Gastrocnemius medialis (tissue), 4 donors: Measurements from ENCODE around the gene PRSS16. TPM values are rescaled to one million over a fixed set of nuclear protein-coding genes. Genes with fewer than 3 reads are reported as not detected.

Experiments
- ATAC-seq, 2 donors: fragments of 150-250 bp; one replicate each; pipeline ENCODE4 v1.9.1; 2016
- DNase-seq, 2 donors: peaks; one replicate each; pipeline ENCODE4 v3.0.0-alpha.2; 2019
- H3K27ac ChIP-seq, 4 donors: fragments of 200-600 bp; sonication (generic); 1 replicate in 1 of 4; 2 replicates in 3 of 4; pipeline ENCODE4 v1.5.1; 2016 to 2018; ENCODE audit warnings: mild to moderate bottlenecking in 2 of 4, moderate library complexity in 1 of 4
- H3K27me3 ChIP-seq, 3 donors: fragments of 200-600 bp; sonication (generic) in 2 of 3; 1 replicate in 1 of 3; 2 replicates in 2 of 3; pipeline versions ENCODE4 v1.5.1 to v1.6.0; 2016 to 2019; ENCODE audit warnings: mild to moderate bottlenecking in 1 of 3, moderate library complexity in 1 of 3
- H3K36me3 ChIP-seq, 2 donors: fragments of 200-600 bp; sonication (generic) in 1 of 2; one replicate each; pipeline ENCODE4 v1.5.1; 2017 to 2018
- H3K4me1 ChIP-seq, 2 donors: fragments of 200-600 bp; sonication (generic) in 1 of 2; one replicate each; pipeline ENCODE4 v1.5.1; 2016 to 2017; ENCODE audit warnings: mild to moderate bottlenecking in 2 of 2
- H3K4me3 ChIP-seq, 4 donors: fragments of 200-600 bp; sonication (generic) in 3 of 4; 1 replicate in 1 of 4; 2 replicates in 3 of 4; pipeline ENCODE4 v1.5.1; 2016 to 2019; ENCODE audit warnings: mild to moderate bottlenecking in 2 of 4
- H3K9me3 ChIP-seq, 3 donors: fragments of 200-600 bp; sonication (generic) in 2 of 3; 1 replicate in 1 of 3; 2 replicates in 2 of 3; pipeline ENCODE4 v1.5.1; 2016 to 2019
- CTCF ChIP-seq, 5 experiments: fragments of 450-650 bp in 3 of 5; fragments of 200-600 bp in 2 of 5; sonication (generic) in 2 of 5; IDR thresholded peaks in 4 of 5; conservative IDR thresholded peaks in 1 of 5; 1 replicate in 4 of 5; 2 replicates in 1 of 5; pipeline ENCODE4 v1.5.1; 2016 to 2019; ENCODE audit warnings: antibody characterized with exemption in 5 of 5, mild to moderate bottlenecking in 3 of 5, moderate library complexity in 3 of 5
- POLR2A ChIP-seq, 2 donors: fragments of 450-650 bp; IDR thresholded peaks; one replicate each; pipeline ENCODE4 v1.6.1; 2017; ENCODE audit warnings: antibody characterized with exemption in 2 of 2, mild to moderate bottlenecking in 2 of 2, moderate library complexity in 2 of 2
- in situ Hi-C, 4 donors: fragments of 200-750 bp; cut with MboI; loops; one replicate each; pipeline versions ENCODE4 v1.15.0 to v1.8.0; 2017; ENCODE audit warnings: low sequenced_read_pairs in 4 of 4
- intact Hi-C: fragments of 100-400 bp; cut with DNase I; formaldehyde crosslinking; loops from one replicate; pipeline ENCODE4 v1.15.1; 2023; ENCODE audit warnings: low total_unique reads
- total RNA-seq, 4 donors: library from RNA; depleted of rRNA; stranded (reverse); fragments of >200 nt; gene quantifications; one replicate each; pipeline versions ENCODE4 v1.1.0 to v1.2.3, GENCODE V29; 2016

Gene PRSS16
- total RNA-seq, 4 donors from 2014 or later, result not detected

GRCh38 chr6:27234576-27234975, 12.9 kb upstream of the PRSS16 start:
- no peaks in the 10 kb centered on the region for H3K9me3 ChIP-seq
- in situ Hi-C loops (no loop called here), intact Hi-C loops (no loop called here)
- TF ChIP-seq CTCF (IDR thresholded peaks at IDR 0.05 in 4 of 5, conservative IDR thresholded peaks at IDR 0.05 in 1 of 5) (no peak), POLR2A (IDR thresholded peaks at IDR 0.05) (no peak)
- H3K27ac ChIP-seq, result no peak overlapping the region
- no peaks in the 10 kb centered on the region for H3K4me1 ChIP-seq
- DNase-seq, result no peak
- ATAC-seq, result no peak
- peaks cover 49 to 82% (median 66%) of the 10 kb centered on the region in 3 donors for H3K27me3 ChIP-seq
- H3K36me3 ChIP-seq, result no peaks in the 10 kb centered on the region
- no peak overlapping the region for H3K4me3 ChIP-seq

- intact Hi-C loops, result no loop called here
- H3K27ac ChIP-seq, result no peak overlapping the region
- DNase-seq (no peak), ATAC-seq (no peak)
- peaks cover 52 to 81% (median 57%) of the 10 kb centered on the region in 3 donors for H3K27me3 ChIP-seq
- in situ Hi-C loops, result no loop called here
- H3K4me1 ChIP-seq, result no peaks in the 10 kb centered on the region
- TF ChIP-seq POLR2A (IDR thresholded peaks at IDR 0.05) (no peak), CTCF (IDR thresholded peaks at IDR 0.05 in 4 of 5, conservative IDR thresholded peaks at IDR 0.05 in 1 of 5) (no peak)
- H3K36me3 ChIP-seq, result no peaks in the 10 kb centered on the region
- H3K4me3 ChIP-seq, result no peak overlapping the region
- no peaks in the 10 kb centered on the region for H3K9me3 ChIP-seq
Measured at GRCh38 chr6:27237089-27237803, 10.3 kb upstream of the PRSS16 start.

- H3K36me3 ChIP-seq, result no peaks in the 10 kb centered on the region
- no peak overlapping the region for H3K27ac ChIP-seq
- ATAC-seq, result no peak
- in situ Hi-C loops, result no loop called here
- no peak overlapping the region for H3K4me3 ChIP-seq
- no peak for DNase-seq
- no peak for TF ChIP-seq CTCF (IDR thresholded peaks at IDR 0.05 in 4 of 5, conservative IDR thresholded peaks at IDR 0.05 in 1 of 5)
- intact Hi-C loops, result no loop called here
- H3K4me1 ChIP-seq, result no peaks in the 10 kb centered on the region
- peaks cover 55 to 76% (median 61%) of the 10 kb centered on the region in 3 donors for H3K27me3 ChIP-seq
- no peaks in the 10 kb centered on the region for H3K9me3 ChIP-seq
Measured at GRCh38 chr6:27238010-27238983, 9.2 kb upstream of the PRSS16 start.

- Histone ChIP-seq H3K27me3 (peaks cover 58 to 73% (median 64%) of the 10 kb centered on the region in 3 donors), H3K4me1 (no peaks in the 10 kb centered on the region), H3K4me3 (no peak overlapping the region), H3K27ac (no peak overlapping the region), H3K36me3 (no peaks in the 10 kb centered on the region), H3K9me3 (no peaks in the 10 kb centered on the region)
- intact Hi-C loops (no loop called here), in situ Hi-C loops (no loop called here)
- no peak for DNase-seq
- ATAC-seq, result no peak
- no peak for TF ChIP-seq CTCF (IDR thresholded peaks at IDR 0.05 in 4 of 5, conservative IDR thresholded peaks at IDR 0.05 in 1 of 5)
- TF ChIP-seq POLR2A (IDR thresholded peaks at IDR 0.05), result no peak
Measured at GRCh38 chr6:27239258-27239657, 8.2 kb upstream of the PRSS16 start.
